Spleen (tissue), 11 donors: ENCODE results near the gene HMGN4. TPM values are rescaled to one million over a fixed set of nuclear protein-coding genes. Genes with fewer than 3 reads are reported as not detected.

Experiments used
- DNase-seq: peaks from one replicate; pipeline ENCODE4 v3.0.0-alpha.2; 2020
- H3K27ac ChIP-seq, 8 donors: fragments of 200-600 bp; sonication (generic) in 7 of 8; 1 replicate in 4 of 8; 2 replicates in 4 of 8; pipeline versions ENCODE4 v1.5.0 to v1.8.0; 2016 to 2021; ENCODE audit warnings: inconsistent platforms in 4 of 8, mild to moderate bottlenecking in 4 of 8, moderate library complexity in 1 of 8
- H3K27me3 ChIP-seq, 7 donors: fragments of 200-600 bp; sonication (generic) in 6 of 7; replicated peaks in 1 of 7; 1 replicate in 4 of 7; 2 replicates in 3 of 7; pipeline versions ENCODE4 v1.5.0 to v1.8.0; 2016 to 2021; ENCODE audit warnings: inconsistent platforms in 3 of 7, mild to moderate bottlenecking in 1 of 7
- H3K36me3 ChIP-seq, 6 donors: fragments of 200-600 bp; sonication (generic) in 5 of 6; 1 replicate in 4 of 6; 2 replicates in 2 of 6; pipeline versions ENCODE4 v1.5.0 to v1.8.0; 2016 to 2021; ENCODE audit warnings: inconsistent platforms in 2 of 6
- H3K4me1 ChIP-seq, 6 donors: fragments of 200-600 bp; sonication (generic) in 5 of 6; 1 replicate in 3 of 6; 2 replicates in 3 of 6; pipeline versions ENCODE4 v1.5.0 to v1.8.0; 2016 to 2021; ENCODE audit warnings: inconsistent platforms in 3 of 6
- H3K4me3 ChIP-seq, 8 donors: fragments of 200-600 bp; sonication (generic) in 7 of 8; 1 replicate in 4 of 8; 2 replicates in 4 of 8; pipeline versions ENCODE4 v1.5.0 to v1.8.0; 2016 to 2021; ENCODE audit warnings: inconsistent platforms in 4 of 8, mild to moderate bottlenecking in 4 of 8, moderate library complexity in 2 of 8
- H3K9me3 ChIP-seq, 8 donors: fragments of 200-600 bp; sonication (generic) in 7 of 8; 1 replicate in 4 of 8; 2 replicates in 4 of 8; pipeline versions ENCODE4 v1.5.0 to v1.8.0; 2016 to 2021; ENCODE audit warnings: inconsistent platforms in 4 of 8
- POLR2A ChIP-seq, 3 donors: fragments of 450-650 bp; IDR thresholded peaks; one replicate each; pipeline ENCODE4 v1.5.1; 2017; ENCODE audit warnings: antibody characterized with exemption in 3 of 3, mild to moderate bottlenecking in 1 of 3
- POLR2AphosphoS5 ChIP-seq, 3 donors: sonication (generic); formaldehyde crosslinking; IDR thresholded peaks; one replicate each; pipeline ENCODE4 v1.5.1; 2017; ENCODE audit warnings: antibody characterized with exemption in 3 of 3
- WGBS, 5 donors: extraction: QIAGEN DNeasy Blood & Tissue Kit in 3 of 5; methylation state at CpG; one replicate each; pipeline versions ENCODE4 v1.1.5 to v1.1.7; 2013 to 2018; 5-methylcytosine and 5-hydroxymethylcytosine counted together
- intact Hi-C: fragments of 100-400 bp; cut with DNase I; formaldehyde crosslinking; loops from one replicate; pipeline ENCODE4 v1.15.0; 2023; ENCODE audit warnings: low total_unique reads
- polyA plus RNA-seq, 3 donors: library from polyadenylated mRNA; stranded (reverse); fragments of 200-250 nt; gene quantifications; one replicate each; pipeline ENCODE4 v1.2.1, GENCODE V29; 2013
- total RNA-seq, 7 donors: library from RNA; depleted of rRNA in 3 of 7; stranded (reverse); fragments of >200 nt in 3 of 7; fragmentation: NEBNext Ultra II Directional in 4 of 7; extraction: Animal tissue kit (Norgen Biotek cat#: 25700) in 4 of 7; gene quantifications; one replicate each; pipeline versions ENCODE4 v1.1.0 to v1.2.1, GENCODE V29; 2016 to 2021
- TF ChIP-seq, protein P1 (sequence below), 11 experiments: fragments of 200-600 bp in 7 of 11; fragments of 450-650 bp in 4 of 11; sonication (generic) in 4 of 11; IDR thresholded peaks in 8 of 11; conservative IDR thresholded peaks in 3 of 11; 1 replicate in 7 of 11; 2 replicates in 4 of 11; pipeline versions ENCODE4 v1.4.0 to v1.8.0; 2016 to 2021; ENCODE audit warnings: antibody characterized with exemption in 11 of 11, inconsistent platforms in 4 of 11, mild to moderate bottlenecking in 1 of 11
- donor health status: healthy with polysubstance abuse.
- donor health status: DM: no; HTN: no; CAD: no; lungs with moderate emphysema.
- donor health status: DM: no; HTN: no; CAD: no.
- donor health status: Bipolar disorder and iron deficiency.
- donor health status: healthy.
- donor health status: DM: no; HTN: no; CAD: no.
- donor health status: DM: yes; HTN: yes; CAD: no.

Gene HMGN4
- total and polyA plus RNA-seq, 10 donors: 33.3 to 68.4 (median 52.9) TPM

- TF ChIP-seq POLR2A (IDR thresholded peaks at IDR 0.05) (no peak), POLR2AphosphoS5 (IDR thresholded peaks at IDR 0.05) (no peak)
- TF ChIP-seq, protein P1, sequence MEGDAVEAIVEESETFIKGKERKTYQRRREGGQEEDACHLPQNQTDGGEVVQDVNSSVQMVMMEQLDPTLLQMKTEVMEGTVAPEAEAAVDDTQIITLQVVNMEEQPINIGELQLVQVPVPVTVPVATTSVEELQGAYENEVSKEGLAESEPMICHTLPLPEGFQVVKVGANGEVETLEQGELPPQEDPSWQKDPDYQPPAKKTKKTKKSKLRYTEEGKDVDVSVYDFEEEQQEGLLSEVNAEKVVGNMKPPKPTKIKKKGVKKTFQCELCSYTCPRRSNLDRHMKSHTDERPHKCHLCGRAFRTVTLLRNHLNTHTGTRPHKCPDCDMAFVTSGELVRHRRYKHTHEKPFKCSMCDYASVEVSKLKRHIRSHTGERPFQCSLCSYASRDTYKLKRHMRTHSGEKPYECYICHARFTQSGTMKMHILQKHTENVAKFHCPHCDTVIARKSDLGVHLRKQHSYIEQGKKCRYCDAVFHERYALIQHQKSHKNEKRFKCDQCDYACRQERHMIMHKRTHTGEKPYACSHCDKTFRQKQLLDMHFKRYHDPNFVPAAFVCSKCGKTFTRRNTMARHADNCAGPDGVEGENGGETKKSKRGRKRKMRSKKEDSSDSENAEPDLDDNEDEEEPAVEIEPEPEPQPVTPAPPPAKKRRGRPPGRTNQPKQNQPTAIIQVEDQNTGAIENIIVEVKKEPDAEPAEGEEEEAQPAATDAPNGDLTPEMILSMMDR (IDR thresholded peaks at IDR 0.05 in 8 of 11, conservative IDR thresholded peaks at IDR 0.05 in 3 of 11): no peak
- Histone ChIP-seq H3K27ac (peak overlapping the region; percentile 75 to 89 (median 84)), H3K4me3 (no peak overlapping the region), H3K9me3 (no peaks in the 10 kb centered on the region), H3K36me3 (no peaks in the 10 kb centered on the region), H3K27me3 (no peaks in the 10 kb centered on the region), H3K4me1 (peaks cover 7 to 48% (median 33%) of the 10 kb centered on the region in 6 donors)
- no peak for DNase-seq
- intact Hi-C loops: loop anchor here (10.0 kb wide), 1 partner anchor 87 kb away; the partner anchor contains the start of gene BTN3A3
- 89 to 100% (median 96%) methylated on average over 1 of the region's 1 CpG for WGBS, 5 donors
Measured at GRCh38 chr6:26531897-26532296, 6.3 kb upstream of the HMGN4 start.

- 0 to 1% (median 1%) methylated on average over 25 to 28 of the region's 28 CpGs for WGBS, 5 donors
- Histone ChIP-seq H3K4me1 (peaks cover 7 to 51% (median 34%) of the 10 kb centered on the region in 6 donors), H3K4me3 (peak overlapping the region; percentile 41 to 74 (median 55)), H3K27ac (peak overlapping the region; percentile 75 to 89 (median 84)), H3K27me3 (no peaks in the 10 kb centered on the region), H3K9me3 (no peaks in the 10 kb centered on the region), H3K36me3 (no peaks in the 10 kb centered on the region)
- intact Hi-C loops: loop anchor here (10.0 kb wide), 1 partner anchor 88 kb away; the partner anchor contains the start of gene BTN3A3
- DNase-seq: peak; percentile 90
- TF ChIP-seq POLR2A (IDR thresholded peaks at IDR 0.05) (no peak), POLR2AphosphoS5 (IDR thresholded peaks at IDR 0.05) (peak in 2 of 3 donors; percentile 39 to 48)
Measured at GRCh38 chr6:26532699-26533531, 5.3 kb upstream of the HMGN4 start.

DNA sequence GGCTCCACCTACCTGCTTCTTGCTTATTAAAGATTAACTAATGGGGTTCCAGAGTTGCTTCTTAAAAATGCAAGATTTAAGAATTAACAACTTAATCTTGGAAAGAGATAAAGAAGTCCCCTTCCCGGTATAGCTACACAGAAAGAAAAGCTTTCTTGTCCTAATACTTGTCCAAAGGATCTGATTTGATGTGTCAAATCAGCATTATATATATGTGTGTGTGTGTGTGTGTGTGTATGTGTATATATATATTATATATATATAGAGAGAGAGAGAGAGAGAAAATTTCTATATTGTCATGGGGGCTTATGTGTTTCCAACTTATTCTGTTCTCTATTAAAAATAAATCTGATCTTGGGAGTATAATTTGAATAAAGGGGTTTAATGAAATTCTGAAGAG, 4.6 kb upstream of the HMGN4 start:
- H3K4me1 ChIP-seq: peaks cover 7 to 52% (median 34%) of the 10 kb centered on the region in 6 donors
- WGBS, 5 donors: 0 to 6% (median 4%) methylated on average over 1 of the region's 1 CpG
- no peak for DNase-seq
- H3K9me3 ChIP-seq: no peaks in the 10 kb centered on the region
- no peaks in the 10 kb centered on the region for H3K36me3 ChIP-seq
- TF ChIP-seq POLR2A (IDR thresholded peaks at IDR 0.05) (no peak), POLR2AphosphoS5 (IDR thresholded peaks at IDR 0.05) (no peak)
- TF ChIP-seq, protein P1 (IDR thresholded peaks at IDR 0.05 in 8 of 11, conservative IDR thresholded peaks at IDR 0.05 in 3 of 11): no peak
- H3K4me3 ChIP-seq: peak overlapping the region; percentile 41 to 74 (median 55)
- intact Hi-C loops: loop anchor here (10.0 kb wide), 1 partner anchor 89 kb away; the partner anchor contains the start of gene BTN3A3
- H3K27ac ChIP-seq: peak overlapping the region; percentile 75 to 89 (median 84)
- H3K27me3 ChIP-seq: no peaks in the 10 kb centered on the region

DNA sequence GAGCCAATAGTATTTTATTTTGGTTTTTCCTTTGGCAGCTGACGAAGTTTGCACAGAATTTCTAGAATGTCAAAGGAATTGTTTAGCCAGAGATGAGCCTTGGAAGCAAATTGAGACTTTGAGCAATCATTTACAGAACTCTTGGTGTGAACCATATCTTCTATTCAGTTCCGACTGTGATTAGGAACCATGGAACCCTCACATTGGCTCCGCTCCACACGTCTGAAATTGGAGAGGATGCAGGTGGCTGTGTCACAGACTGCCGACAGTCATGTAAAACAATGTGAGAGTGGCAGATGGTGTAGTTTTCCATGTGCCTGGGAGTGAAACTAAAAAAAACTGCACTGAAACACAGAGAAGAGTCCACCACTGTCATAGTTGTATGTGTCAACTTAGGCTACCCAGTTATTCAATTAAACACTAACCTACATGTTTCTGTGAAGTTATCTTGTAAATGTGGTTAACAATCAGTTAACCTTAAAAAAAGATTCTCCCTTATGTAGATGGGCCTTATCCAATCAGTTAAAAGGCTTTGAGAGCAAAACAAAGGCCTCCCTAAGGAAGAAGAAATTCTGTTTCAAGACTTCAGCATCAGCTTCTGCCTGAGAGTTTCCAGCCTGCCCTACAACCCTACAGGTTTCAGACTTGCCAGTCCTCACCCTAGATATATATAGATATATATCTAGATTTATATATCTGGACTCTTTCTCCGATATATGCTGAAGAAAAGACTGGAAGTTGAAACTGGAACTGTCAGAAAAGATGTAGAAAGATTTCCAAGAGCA, 3.3 kb upstream of the HMGN4 start:
- peaks cover 0 to 2% (median 0%) of the 10 kb centered on the region in 6 donors for H3K36me3 ChIP-seq
- DNase-seq: no peak
- H3K27me3 ChIP-seq: no peaks in the 10 kb centered on the region
- TF ChIP-seq POLR2AphosphoS5 (IDR thresholded peaks at IDR 0.05): no peak
- TF ChIP-seq, protein P1 (IDR thresholded peaks at IDR 0.05 in 8 of 11, conservative IDR thresholded peaks at IDR 0.05 in 3 of 11): no peak
- H3K4me1 ChIP-seq: peaks cover 17 to 66% (median 46%) of the 10 kb centered on the region in 6 donors
- WGBS, 5 donors: 82 to 91% (median 87%) methylated on average over 6 of the region's 6 CpGs
- H3K27ac ChIP-seq: peak overlapping the region in 3 of 8 donors; percentile 91 to 97 (median 95)
- H3K9me3 ChIP-seq: no peaks in the 10 kb centered on the region
- intact Hi-C loops: loop anchor here (10.0 kb wide), 1 partner anchor 90 kb away; the partner anchor contains the start of gene BTN3A3
- no peak overlapping the region for H3K4me3 ChIP-seq
